Activated B cell treated with CpG ODN at 0.5 μM for 24 hours (primary cell): Measurements from ENCODE around the gene MIGA2. TPM values are rescaled to one million over a fixed set of nuclear protein-coding genes. Genes with fewer than 3 reads are reported as not detected.
A peak's percentile ranks its signal among the peaks of the same experiment; 100 is the strongest.

ENCODE experiments used
- ATAC-seq: fragments of 200-7000 bp; cut with Tn5 transposase; one replicate; pipeline ENCODE4 v1.10.0; 2021; ENCODE audit warnings: low read depth, mild to moderate bottlenecking, moderate library complexity
- CTCF ChIA-PET: fragments of 350-600 bp; sonication (Branson Sonifier 250); formaldehyde crosslinking; loops from one replicate; lab custom pipeline; 2021; ENCODE audit warnings: antibody characterized with exemption; lab: Charles Lee
- POLR2A ChIA-PET: fragments of 350-600 bp; sonication (Branson Sonifier 250); formaldehyde crosslinking; loops from one replicate; lab custom pipeline; 2021; ENCODE audit warnings: antibody characterized with exemption; lab: Charles Lee
- DNase-seq: peaks from one replicate; pipeline ENCODE4 v3.0.0; 2022
- H3K27ac Mint-ChIP-seq: one replicate; pipeline ENCODE4 v1.8.0; 2020; ENCODE audit warnings: mixed read lengths
- H3K27me3 Mint-ChIP-seq: one replicate; pipeline ENCODE4 v1.8.0; 2021; ENCODE audit warnings: mixed read lengths
- H3K36me3 Mint-ChIP-seq: one replicate; pipeline ENCODE4 v1.8.0; 2021; ENCODE audit warnings: low read depth, mixed read lengths
- H3K4me1 Mint-ChIP-seq: one replicate; pipeline ENCODE4 v1.8.0; 2021; ENCODE audit warnings: mixed read lengths
- H3K4me3 Mint-ChIP-seq: one replicate; pipeline ENCODE4 v1.8.0; 2020; ENCODE audit warnings: mild to moderate bottlenecking, mixed read lengths
- H3K9me3 Mint-ChIP-seq: one replicate; pipeline ENCODE4 v1.8.0; 2020; ENCODE audit warnings: mixed read lengths
- CTCF ChIP-seq: fragments of 200-600 bp; IDR thresholded peaks from one replicate; pipeline ENCODE4 v1.8.0; 2022; ENCODE audit warnings: antibody characterized with exemption, mild to moderate bottlenecking
- intact Hi-C: fragments of 100-400 bp; cut with micrococcal nuclease; formaldehyde crosslinking; loops from one replicate; pipeline ENCODE4 v1.15.1; 2024
- total RNA-seq: library from RNA; stranded (reverse); gene quantifications from 2 replicates; pipeline ENCODE4 v1.2.3, GENCODE V29; 2022

MIGA2 gene
- total RNA-seq = 42.1 and 50.0 TPM in 2 replicates

- intact Hi-C loops = no loop called here
- ChIA-PET POLR2A (interaction anchor here (0.6 to 2.2 kb wide), 10 partner anchors 9 to 207 kb away, joined by 3 to 13 read pairs (median 4); partner anchors contain the start of genes CRAT, DOLK, DOLPP1 and NUP188), CTCF (no interaction called here)
- no peak for TF ChIP-seq CTCF
- Mint-ChIP-seq H3K27ac (peak within 1 kb of the TSS; percentile 82), H3K27me3 (no peaks in the 10 kb centered on the region), H3K36me3 (peaks cover 10% of the 10 kb centered on the region), H3K4me3 (peak within 1 kb of the TSS; percentile 96), H3K4me1 (peaks cover 29% of the 10 kb centered on the region), H3K9me3 (no peaks in the 10 kb centered on the region)
- ATAC-seq (peak; percentile 99), DNase-seq (peak; percentile 89)
Observed at GRCh38 chr9:129036241-129036922, at the start of gene MIGA2. TSS of gene MIGA2 (plus strand) at chr9:129036626. CDS start at chr9:129040595, 3,969 bp downstream.

GRCh38 chr9:128986671-128987070 is 49.8 kb upstream of the MIGA2 start:
- Mint-ChIP-seq H3K27ac (no peak overlapping the region), H3K27me3 (no peaks in the 10 kb centered on the region), H3K9me3 (no peaks in the 10 kb centered on the region), H3K36me3 (peaks cover 79% of the 10 kb centered on the region), H3K4me3 (no peak overlapping the region), H3K4me1 (no peaks in the 10 kb centered on the region)
- TF ChIP-seq CTCF = no peak
- POLR2A ChIA-PET = interaction anchor here (0.6 to 0.7 kb wide), 2 partner anchors 23 to 1819 kb away, joined by 3 read pairs; no protein-coding TSS in a partner anchor
- ATAC-seq = no peak
- CTCF ChIA-PET = no interaction called here
- no peak for DNase-seq
- intact Hi-C loops = no loop called here

- Mint-ChIP-seq H3K36me3 (peaks cover 76% of the 10 kb centered on the region), H3K4me1 (no peaks in the 10 kb centered on the region)
- POLR2A ChIA-PET = no interaction called here
Observed at GRCh38 chr9:128987805-128988204, 48.6 kb upstream of the MIGA2 start.

GRCh38 chr9:128992995-128993394 is 43.4 kb upstream of the MIGA2 start:
- Mint-ChIP-seq H3K27me3 (no peaks in the 10 kb centered on the region), H3K4me1 (no peaks in the 10 kb centered on the region), H3K9me3 (no peaks in the 10 kb centered on the region), H3K4me3 (no peak overlapping the region), H3K27ac (no peak overlapping the region), H3K36me3 (peaks cover 78% of the 10 kb centered on the region)
- no peak for TF ChIP-seq CTCF
- DNase-seq (no peak), ATAC-seq (no peak)
- ChIA-PET CTCF (no interaction called here), POLR2A (no interaction called here)
- intact Hi-C loops = no loop called here

More at GRCh38 chr9:128987805-128988204, 48.6 kb upstream of the MIGA2 start:
- Mint-ChIP-seq H3K4me3 (no peak overlapping the region), H3K27ac (no peak overlapping the region), H3K9me3 (no peaks in the 10 kb centered on the region), H3K27me3 (no peaks in the 10 kb centered on the region)
- TF ChIP-seq CTCF = no peak
- no peak for ATAC-seq
- no peak for DNase-seq
- CTCF ChIA-PET = no interaction called here
- intact Hi-C loops = no loop called here

- H3K36me3 Mint-ChIP-seq = peaks cover 89% of the 10 kb centered on the region
- H3K9me3 Mint-ChIP-seq = no peaks in the 10 kb centered on the region
- TF ChIP-seq CTCF = no peak
- no peaks in the 10 kb centered on the region for H3K27me3 Mint-ChIP-seq
- no peaks in the 10 kb centered on the region for H3K4me1 Mint-ChIP-seq
- no peak overlapping the region for H3K4me3 Mint-ChIP-seq
- intact Hi-C loops = no loop called here
- DNase-seq = no peak
- ATAC-seq = no peak
- ChIA-PET POLR2A (no interaction called here), CTCF (no interaction called here)
- no peak overlapping the region for H3K27ac Mint-ChIP-seq
Observed at GRCh38 chr9:128995791-128996190, 40.6 kb upstream of the MIGA2 start.
